ENCODE measurements around the gene SND1. TPM values are rescaled to one million over a fixed set of nuclear protein-coding genes. Genes with fewer than 3 reads are reported as not detected.
"Not testable (repeated sequence)": the region's sequence is repeated elsewhere in the genome, so short reads cannot be mapped to it uniquely, and the experiment has no call there.

SND1 gene
- total RNA-seq, 1 experiment from 2014 or later: 218 TPM

- peaks cover 7% of the 10 kb centered on the region for H3K79me1 ChIP-seq (ENCODE audit: insufficient read depth, low read depth, low read length, poor library complexity, severe bottlenecking)
- no peak overlapping the region for H2BK20ac ChIP-seq (ENCODE audit: low read depth, low read length, poor library complexity, severe bottlenecking)
- peaks cover 3% of the 10 kb centered on the region; the same call in 1 of the 2 replicates for H3K79me2 ChIP-seq (ENCODE audit: insufficient read depth, low read length)
- H3K9ac ChIP-seq (ENCODE audit: extremely low read depth, insufficient read length, low read length): no peak overlapping the region
- H3K4ac ChIP-seq (ENCODE audit: low read depth, low read length): no peak overlapping the region
- H2BK12ac ChIP-seq (ENCODE audit: insufficient read length, low read depth, low read length): no peak overlapping the region
- H3K14ac ChIP-seq (ENCODE audit: insufficient read depth, low read length): no peak overlapping the region
- TF ChIP-seq CTCF (conservative IDR thresholded peaks at IDR 0.05): no peak
- H3K27ac Mint-ChIP-seq: no peak overlapping the region
- H3K4me2 ChIP-seq (ENCODE audit: insufficient read depth, insufficient read length, low read length): no peak overlapping the region
- DNase-seq: no peak
- no peak overlapping the region for H2AK5ac ChIP-seq (ENCODE audit: insufficient read length, low read length)
- H3K27me3 Mint-ChIP-seq (ENCODE audit: low read depth): no peaks in the 10 kb centered on the region
- H3T11ph ChIP-seq (ENCODE audit: low read length): no peak overlapping the region
- H4K20me1 ChIP-seq (ENCODE audit: control insufficient read depth, insufficient read depth, insufficient read length): no peaks in the 10 kb centered on the region
- no CpG with 5 or more reads among the region's 4 CpGs for WGBS (ENCODE audit: extremely low coverage, insufficient read length, low lambda C conversion rate)
- no peak overlapping the region for H4K8ac ChIP-seq (replicated peaks; ENCODE audit: insufficient read length, low read depth, low read length)
- H4K91ac ChIP-seq (ENCODE audit: insufficient read length, low read depth, low read length): no peak overlapping the region
- no peaks in the 10 kb centered on the region for H3K27me3 ChIP-seq (ENCODE audit: insufficient read depth, low read length)
- no peak overlapping the region for H3K27ac ChIP-seq (ENCODE audit: insufficient read length, low read depth, low read length)
- no peak overlapping the region for H2BK5ac ChIP-seq (ENCODE audit: insufficient read length, low read length)
- H3K36me3 Mint-ChIP-seq (ENCODE audit: insufficient read depth in 1 of 3, low read depth in 3 of 3): peaks cover 13 to 23% (median 22%) of the 10 kb centered on the region in 3 experiments
- H3K56ac ChIP-seq (ENCODE audit: insufficient read length, low read depth, low read length): no peak overlapping the region
- H3K23me2 ChIP-seq (ENCODE audit: insufficient read length, low read depth, low read length, poor library complexity, severe bottlenecking): no peaks in the 10 kb centered on the region
- H3K9me3 ChIP-seq (ENCODE audit: control insufficient read depth, low read depth, low read length): no peaks in the 10 kb centered on the region
- H3K4me3 Mint-ChIP-seq: no peak overlapping the region
- no peak overlapping the region for H3K23ac ChIP-seq (ENCODE audit: insufficient read length, low read depth, low read length)
- H3K18ac ChIP-seq (ENCODE audit: insufficient read length, low read depth, low read length): no peak overlapping the region
- no peak overlapping the region for H2AFZ ChIP-seq (ENCODE audit: low read length)
- H2BK15ac ChIP-seq (ENCODE audit: low read depth, low read length): no peak overlapping the region
- H2BK120ac ChIP-seq (ENCODE audit: low read depth, low read length, poor library complexity, severe bottlenecking): no peak overlapping the region
- H3K9me3 Mint-ChIP-seq: peaks cover 9 to 14% of the 10 kb centered on the region in 2 experiments
- peaks cover 2% of the 10 kb centered on the region; the same call in 1 of the 2 replicates for H3K4me1 ChIP-seq (ENCODE audit: insufficient read depth, low read length)
- H4K5ac ChIP-seq (ENCODE audit: insufficient read length, low read depth, low read length): no peak overlapping the region
- H3K4me1 Mint-ChIP-seq: peaks cover 7 to 10% of the 10 kb centered on the region in 2 experiments
Measured at GRCh38 chr7:127835679-127836078, 183.7 kb downstream of the SND1 start.

GRCh38 chr7:127837816-127838410 lies 185.9 kb downstream of the SND1 start:
- not testable (repeated sequence) for H4K8ac ChIP-seq (replicated peaks; ENCODE audit: insufficient read length, low read depth, low read length); H2BK20ac ChIP-seq (ENCODE audit: low read depth, low read length, poor library complexity, severe bottlenecking); H2BK12ac ChIP-seq (ENCODE audit: insufficient read length, low read depth, low read length); H3K27me3 ChIP-seq (ENCODE audit: insufficient read depth, low read length); H3K23me2 ChIP-seq (ENCODE audit: insufficient read length, low read depth, low read length, poor library complexity, severe bottlenecking); H3K27ac Mint-ChIP-seq; H2AFZ ChIP-seq (ENCODE audit: low read length); H3K27me3 Mint-ChIP-seq (ENCODE audit: low read depth); H2AK5ac ChIP-seq (ENCODE audit: insufficient read length, low read length); H3K9ac ChIP-seq (ENCODE audit: extremely low read depth, insufficient read length, low read length); H3K4me1 ChIP-seq (ENCODE audit: insufficient read depth, low read length); H3K18ac ChIP-seq (ENCODE audit: insufficient read length, low read depth, low read length); H2BK5ac ChIP-seq (ENCODE audit: insufficient read length, low read length); H3K27ac ChIP-seq (ENCODE audit: insufficient read length, low read depth, low read length); H3K4me2 ChIP-seq (ENCODE audit: insufficient read depth, insufficient read length, low read length); H4K5ac ChIP-seq (ENCODE audit: insufficient read length, low read depth, low read length); H2BK15ac ChIP-seq (ENCODE audit: low read depth, low read length); H3K14ac ChIP-seq (ENCODE audit: insufficient read depth, low read length); H3K9me3 ChIP-seq (ENCODE audit: control insufficient read depth, low read depth, low read length); H3K79me1 ChIP-seq (ENCODE audit: insufficient read depth, low read depth, low read length, poor library complexity, severe bottlenecking); H3K23ac ChIP-seq (ENCODE audit: insufficient read length, low read depth, low read length); H3K4me3 Mint-ChIP-seq; H2BK120ac ChIP-seq (ENCODE audit: low read depth, low read length, poor library complexity, severe bottlenecking); H4K91ac ChIP-seq (ENCODE audit: insufficient read length, low read depth, low read length); H3K79me2 ChIP-seq (ENCODE audit: insufficient read depth, low read length); H3T11ph ChIP-seq (ENCODE audit: low read length); H3K4ac ChIP-seq (ENCODE audit: low read depth, low read length); H4K20me1 ChIP-seq (ENCODE audit: control insufficient read depth, insufficient read depth, insufficient read length); H3K56ac ChIP-seq (ENCODE audit: insufficient read length, low read depth, low read length)
- peaks cover 9 to 14% of the 10 kb centered on the region in 2 experiments for H3K9me3 Mint-ChIP-seq
- WGBS (ENCODE audit: extremely low coverage, insufficient read length, low lambda C conversion rate): no CpG with 5 or more reads among the region's 7 CpGs
- peaks cover 8 to 11% of the 10 kb centered on the region in 2 experiments for H3K4me1 Mint-ChIP-seq
- H3K36me3 Mint-ChIP-seq (ENCODE audit: insufficient read depth in 1 of 3, low read depth in 3 of 3): peaks cover 14 to 23% (median 22%) of the 10 kb centered on the region in 3 experiments
- peak; percentile 42 for DNase-seq

All from H9 (cell line).